Activated T-helper 1 cell treated with anti-CD3 and anti-CD28 coated beads, Interleukin-12 subunit alpha, Interleukin-12 subunit beta, Interleukin-2, Interleukin-4 antibody, amounts not matched to agents 30 ng/mL and 10 ng/mL and 1 ng/mL, durations not matched to agents 14 hours and 24 hours and 36 hours (primary cell): ENCODE data around the gene IRGM. TPM values are rescaled to one million over a fixed set of nuclear protein-coding genes. Genes with fewer than 3 reads are reported as not detected.
"Not testable (repeated sequence)": the region's sequence is repeated elsewhere in the genome, so short reads cannot be mapped to it uniquely, and the experiment has no call there.

Source experiments
- DNase-seq: peaks from one replicate; pipeline ENCODE4 v3.0.0; 2021; ENCODE audit warnings: low spot score
- H3K27ac Mint-ChIP-seq: one replicate; pipeline ENCODE4 v1.8.0; 2021; ENCODE audit warnings: mild to moderate bottlenecking, mixed read lengths
- H3K27me3 Mint-ChIP-seq: one replicate; pipeline ENCODE4 v1.8.0; 2022; ENCODE audit warnings: mild to moderate bottlenecking, moderate library complexity, mixed read lengths; ENCODE audit not compliant: insufficient read depth
- H3K36me3 Mint-ChIP-seq: one replicate; pipeline ENCODE4 v1.8.0; 2021; ENCODE audit warnings: low read depth, mixed read lengths
- H3K4me1 Mint-ChIP-seq: one replicate; pipeline ENCODE4 v1.8.0; 2021; ENCODE audit warnings: low read depth, mixed read lengths
- H3K4me3 Mint-ChIP-seq: one replicate; pipeline ENCODE4 v1.8.0; 2021; ENCODE audit warnings: mild to moderate bottlenecking, moderate library complexity, mixed read lengths
- H3K9me3 Mint-ChIP-seq: one replicate; pipeline ENCODE4 v1.8.0; 2021; ENCODE audit warnings: mixed read lengths
- intact Hi-C: fragments of 100-400 bp; cut with micrococcal nuclease; formaldehyde crosslinking; loops from one replicate; pipeline ENCODE4 v1.15.1; 2024
- total RNA-seq: library from RNA; stranded (reverse); gene quantifications from 2 replicates; pipeline ENCODE4 v1.2.3, GENCODE V29; 2022

The IRGM gene, protein sequence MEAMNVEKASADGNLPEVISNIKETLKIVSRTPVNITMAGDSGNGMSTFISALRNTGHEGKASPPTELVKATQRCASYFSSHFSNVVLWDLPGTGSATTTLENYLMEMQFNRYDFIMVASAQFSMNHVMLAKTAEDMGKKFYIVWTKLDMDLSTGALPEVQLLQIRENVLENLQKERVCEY
- 0.96 and 1.4 TPM in 2 replicates for total RNA-seq

DNA sequence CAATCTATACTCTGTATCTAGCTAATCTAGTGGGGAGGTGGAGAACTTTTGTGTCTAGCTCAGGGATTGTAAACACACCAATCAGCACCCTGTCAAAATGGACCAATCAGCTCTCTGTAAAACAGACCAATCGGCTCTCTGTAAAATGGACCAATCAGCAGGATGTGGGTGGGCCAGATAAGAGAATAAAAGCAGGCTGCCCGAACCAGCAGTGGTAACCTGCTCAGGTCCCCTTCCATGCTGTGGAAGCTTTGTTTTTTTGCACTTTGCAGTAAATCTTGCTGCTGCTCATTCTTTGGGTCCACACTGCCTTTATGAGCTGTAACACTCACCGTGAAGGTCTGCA lies at the start of gene IRGM:
Gene IRGM, plus strand, starts transcription at position 214 of the 346 bp plus-strand sequence. CDS start 1,603 bp downstream, outside the sequence.
- H3K9me3 Mint-ChIP-seq, H3K36me3 Mint-ChIP-seq: not testable (repeated sequence)
- intact Hi-C loops: loop anchor here (1.0 to 10.0 kb wide), 5 partner anchors 103 to 929 kb away; partner anchors contain the start of genes G3BP1, RPS14 and SLC36A1

DNA sequence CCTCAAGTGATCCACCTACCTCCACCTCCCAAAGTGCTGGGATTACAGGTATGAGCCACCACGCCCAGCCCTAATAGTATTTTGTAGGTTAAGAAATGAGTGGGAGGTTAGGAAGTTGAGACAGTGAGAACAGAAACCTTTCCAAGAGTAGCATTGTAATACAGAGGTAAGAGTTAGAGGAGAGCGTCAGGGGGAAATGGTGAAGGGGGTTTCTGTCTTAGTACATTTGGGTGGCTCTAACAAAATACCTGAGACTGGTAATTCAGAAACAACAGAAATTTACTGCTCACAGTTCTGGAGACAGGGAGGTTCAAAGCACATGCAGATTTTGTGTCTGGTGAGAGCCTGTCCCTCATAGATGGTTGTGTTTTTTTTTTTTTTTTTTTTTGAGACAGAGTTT lies 48.9 kb upstream of the IRGM start:
- H3K4me1 Mint-ChIP-seq: peaks cover 20% of the 10 kb centered on the region
- no peak overlapping the region for H3K27ac Mint-ChIP-seq
- no peak overlapping the region for H3K4me3 Mint-ChIP-seq
- no peak for DNase-seq
- peaks cover 16% of the 10 kb centered on the region for H3K36me3 Mint-ChIP-seq
- no peaks in the 10 kb centered on the region for H3K27me3 Mint-ChIP-seq
- intact Hi-C loops: no loop called here
- H3K9me3 Mint-ChIP-seq: no peaks in the 10 kb centered on the region

More for the DNA sequence above, at the start of gene IRGM:
- not testable (repeated sequence) for H3K27me3 Mint-ChIP-seq, DNase-seq
- Mint-ChIP-seq H3K4me1 (peaks cover 19% of the 10 kb centered on the region), H3K4me3 (peak within 1 kb of the TSS; percentile 79), H3K27ac (peak within 1 kb of the TSS; percentile 70)

- H3K36me3 Mint-ChIP-seq: peaks cover 10% of the 10 kb centered on the region
- peaks cover 4% of the 10 kb centered on the region for H3K9me3 Mint-ChIP-seq
- peaks cover 20% of the 10 kb centered on the region for H3K4me1 Mint-ChIP-seq
- H3K4me3 Mint-ChIP-seq: no peak overlapping the region
- intact Hi-C loops: loop anchor here (1.0 to 5.0 kb wide), 4 partner anchors 46 to 363 kb away; no protein-coding TSS in a partner anchor
- H3K27me3 Mint-ChIP-seq: peaks cover 3% of the 10 kb centered on the region
- H3K27ac Mint-ChIP-seq: no peak overlapping the region
- DNase-seq: no peak
Observed at GRCh38 chr5:150801117-150801927, 45.0 kb upstream of the IRGM start.

DNA sequence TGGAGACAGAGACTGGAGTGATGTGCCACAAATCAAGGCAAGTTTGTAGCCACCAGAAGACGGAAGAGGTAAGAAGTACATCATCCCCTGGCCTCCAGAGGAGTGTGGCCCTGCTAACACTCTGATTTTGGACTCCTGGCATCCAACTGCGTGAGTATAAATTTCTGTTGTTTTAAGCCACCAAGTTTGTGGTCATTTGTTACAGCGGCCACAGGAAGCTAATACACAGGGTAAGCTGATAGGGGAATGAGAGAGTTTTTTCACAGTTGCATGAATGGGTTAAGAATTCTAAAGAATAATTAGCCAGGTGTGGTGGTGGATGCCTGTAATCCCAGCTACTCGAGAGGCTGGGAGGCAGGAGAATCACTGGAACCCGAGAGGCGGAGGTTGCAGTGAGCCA lies 41.9 kb upstream of the IRGM start:
- Mint-ChIP-seq H3K36me3 (peaks cover 2% of the 10 kb centered on the region), H3K27ac (no peak overlapping the region), H3K9me3 (peaks cover 8% of the 10 kb centered on the region), H3K4me3 (no peak overlapping the region), H3K27me3 (peaks cover 12% of the 10 kb centered on the region), H3K4me1 (peaks cover 10% of the 10 kb centered on the region)
- DNase-seq: no peak
- intact Hi-C loops: loop anchor here (5.0 kb wide), 1 partner anchor 313 kb away; no protein-coding TSS in a partner anchor

GRCh38 chr5:150809363-150809762 lies 37.0 kb upstream of the IRGM start:
- intact Hi-C loops: no loop called here
- no peaks in the 10 kb centered on the region for H3K4me1 Mint-ChIP-seq
- H3K4me3 Mint-ChIP-seq: no peak overlapping the region
- no peak for DNase-seq
- H3K9me3 Mint-ChIP-seq: peaks cover 4% of the 10 kb centered on the region
- H3K27ac Mint-ChIP-seq: no peak overlapping the region
- H3K36me3 Mint-ChIP-seq: peaks cover 4% of the 10 kb centered on the region
- peaks cover 17% of the 10 kb centered on the region for H3K27me3 Mint-ChIP-seq

- intact Hi-C loops: no loop called here
- Mint-ChIP-seq H3K9me3 (peaks cover 22% of the 10 kb centered on the region), H3K36me3 (peaks cover 3% of the 10 kb centered on the region), H3K4me1 (no peaks in the 10 kb centered on the region), H3K4me3 (no peak overlapping the region), H3K27me3 (peaks cover 5% of the 10 kb centered on the region), H3K27ac (no peak overlapping the region)
- DNase-seq: no peak
Observed at GRCh38 chr5:150815010-150815409, 31.3 kb upstream of the IRGM start.

DNA sequence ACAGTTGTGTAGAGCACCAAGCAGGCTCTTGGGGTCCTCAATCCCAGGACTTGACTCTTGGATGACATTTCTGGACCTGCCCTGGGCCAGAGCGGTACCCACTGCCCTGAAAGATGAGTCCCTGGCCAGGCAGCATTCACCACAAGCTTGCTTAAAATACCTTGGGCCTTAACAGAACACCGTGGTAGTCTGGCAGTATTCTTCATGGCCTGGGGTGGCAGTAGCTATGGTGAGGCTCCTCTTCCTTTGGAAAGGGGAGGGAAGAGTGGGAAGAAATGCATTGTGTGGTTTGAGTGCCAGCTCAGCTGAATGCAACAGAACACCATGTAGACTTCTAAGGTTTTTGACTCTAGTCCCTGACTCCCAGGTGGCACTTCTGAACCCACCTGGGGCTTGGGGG lies 29.4 kb upstream of the IRGM start:
- H3K4me1 Mint-ChIP-seq: no peaks in the 10 kb centered on the region
- peaks cover 22% of the 10 kb centered on the region for H3K9me3 Mint-ChIP-seq
- H3K4me3 Mint-ChIP-seq: no peak overlapping the region
- no peak for DNase-seq
- H3K36me3 Mint-ChIP-seq: no peaks in the 10 kb centered on the region
- H3K27me3 Mint-ChIP-seq: peaks cover 5% of the 10 kb centered on the region
- intact Hi-C loops: no loop called here
- no peak overlapping the region for H3K27ac Mint-ChIP-seq

- Mint-ChIP-seq H3K9me3 (peaks cover 35% of the 10 kb centered on the region), H3K4me1 (no peaks in the 10 kb centered on the region), H3K36me3 (no peaks in the 10 kb centered on the region), H3K27ac (no peak overlapping the region), H3K27me3 (peaks cover 6% of the 10 kb centered on the region), H3K4me3 (no peak overlapping the region)
- DNase-seq: no peak
- intact Hi-C loops: no loop called here
Observed at GRCh38 chr5:150829744-150830143, 16.6 kb upstream of the IRGM start.

GRCh38 chr5:150831821-150832220 lies 14.5 kb upstream of the IRGM start:
- H3K27ac Mint-ChIP-seq, H3K36me3 Mint-ChIP-seq, DNase-seq, H3K27me3 Mint-ChIP-seq, H3K4me1 Mint-ChIP-seq, H3K4me3 Mint-ChIP-seq, intact Hi-C loops: not testable (repeated sequence)
- H3K9me3 Mint-ChIP-seq: peaks cover 35% of the 10 kb centered on the region

DNA sequence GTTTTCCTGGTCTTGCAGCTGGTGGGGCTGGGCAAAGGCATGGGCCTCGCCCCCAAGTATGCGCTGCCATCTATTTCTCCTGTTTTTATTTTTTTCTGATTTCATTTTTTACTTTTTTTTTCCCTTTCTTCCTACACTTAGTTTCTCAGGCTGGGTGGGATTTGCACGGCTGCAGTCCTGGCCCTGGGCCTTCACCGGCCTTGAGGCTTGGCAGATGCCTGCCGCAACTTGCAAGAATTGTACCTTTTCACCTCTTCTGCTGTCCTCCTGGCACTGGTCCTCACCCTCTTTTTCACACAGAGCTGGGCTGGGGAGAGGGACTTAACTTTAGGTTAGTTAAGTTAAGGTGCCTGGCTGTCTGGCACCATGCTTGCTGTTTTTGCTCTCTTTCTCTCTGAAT lies 10.3 kb upstream of the IRGM start:
- Mint-ChIP-seq H3K36me3 (no peaks in the 10 kb centered on the region), H3K4me3 (no peak overlapping the region), H3K27me3 (peaks cover 9% of the 10 kb centered on the region), H3K9me3 (peaks cover 25% of the 10 kb centered on the region), H3K4me1 (no peaks in the 10 kb centered on the region), H3K27ac (no peak overlapping the region)
- no peak for DNase-seq
- intact Hi-C loops: no loop called here

DNA sequence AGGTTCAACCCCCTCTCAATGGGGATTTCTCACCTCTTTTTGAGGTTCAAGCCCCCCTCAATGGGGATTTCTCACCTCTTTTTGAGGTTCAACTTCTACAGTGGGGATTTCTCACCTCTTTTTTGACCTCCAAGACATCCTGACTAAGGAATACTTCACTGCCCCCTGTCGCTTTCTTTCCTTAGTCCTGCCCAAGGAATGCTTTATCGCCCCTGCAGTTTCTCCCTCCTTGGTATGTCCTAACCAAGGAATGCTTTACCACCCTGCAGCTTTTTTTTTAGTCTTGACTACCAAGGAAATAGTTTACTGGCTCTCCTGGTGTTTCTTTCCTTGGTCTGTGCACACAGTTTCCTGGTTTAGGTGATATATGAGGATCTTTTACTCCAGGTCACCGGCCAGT lies 9.6 kb upstream of the IRGM start:
- Mint-ChIP-seq H3K27ac (no peak overlapping the region), H3K36me3 (no peaks in the 10 kb centered on the region), H3K27me3 (peaks cover 13% of the 10 kb centered on the region), H3K4me1 (no peaks in the 10 kb centered on the region), H3K9me3 (peaks cover 21% of the 10 kb centered on the region), H3K4me3 (no peak overlapping the region)
- no peak for DNase-seq
- intact Hi-C loops: no loop called here

DNA sequence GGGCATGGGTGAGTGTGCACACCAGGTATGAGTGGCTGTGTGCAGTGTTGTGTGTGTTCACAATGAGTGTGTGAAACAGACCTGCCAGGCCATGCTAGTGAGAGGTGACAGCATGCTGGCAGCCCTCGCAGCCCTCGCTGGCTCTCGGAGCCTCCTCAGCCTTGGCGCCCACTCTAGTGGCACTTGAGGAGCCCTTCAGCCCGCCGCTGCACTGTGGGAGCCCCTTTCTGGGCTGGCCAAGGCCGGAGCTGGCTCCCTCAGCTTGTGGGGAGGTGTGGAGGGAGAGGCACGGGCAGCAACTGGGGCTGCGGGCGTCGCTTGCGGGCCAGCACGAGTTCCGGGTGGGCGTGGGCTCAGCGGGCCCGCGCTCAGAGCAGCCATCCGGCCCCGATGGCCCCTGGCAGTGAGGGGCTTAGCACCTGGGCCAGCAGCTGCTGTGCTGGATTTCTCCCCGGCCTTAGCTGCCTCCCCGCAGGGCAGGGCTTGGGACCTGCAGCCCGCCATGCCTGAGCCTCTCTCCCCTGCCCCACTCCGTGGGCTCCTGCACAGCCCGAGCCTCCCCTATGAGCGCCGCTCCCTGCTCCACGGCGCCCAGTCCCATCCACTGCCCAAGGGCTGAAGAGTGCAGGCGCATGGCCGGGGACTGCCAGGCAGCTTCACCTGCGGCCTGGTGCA lies 999 bp upstream of the IRGM start:
- not testable (repeated sequence) for H3K36me3 Mint-ChIP-seq, H3K9me3 Mint-ChIP-seq, H3K27me3 Mint-ChIP-seq, H3K4me3 Mint-ChIP-seq, DNase-seq, H3K27ac Mint-ChIP-seq
- intact Hi-C loops: loop anchor here (10.0 kb wide), 2 partner anchors 249 to 929 kb away; partner anchors contain the start of gene G3BP1
- H3K4me1 Mint-ChIP-seq: peaks cover 19% of the 10 kb centered on the region
